ES-I3 (cell line): ENCODE measurements around the gene PBXIP1.
A peak's percentile ranks its signal among the peaks of the same experiment; 100 is the strongest.

Experiments used
- H3K36me3 ChIP-seq: 2 replicates; pipeline ENCODE4 v1.6.1; 2013; ENCODE audit warnings: mild to moderate bottlenecking, low read length, control low read depth, moderate library complexity; ENCODE audit not compliant: insufficient read depth
- H3K4me1 ChIP-seq: 2 replicates; pipeline ENCODE4 v1.6.1; 2013; ENCODE audit warnings: mild to moderate bottlenecking, control low read depth, low read length; ENCODE audit not compliant: insufficient read depth
- H3K9ac ChIP-seq: 2 replicates; pipeline ENCODE4 v1.6.1; 2013; ENCODE audit warnings: low read depth, mild to moderate bottlenecking, low read length, moderate library complexity
- H3K9me3 ChIP-seq: 2 replicates; pipeline ENCODE4 v1.6.1; 2013; ENCODE audit warnings: mild to moderate bottlenecking, low read length, moderate library complexity; ENCODE audit not compliant: control insufficient read depth, insufficient read depth

The PBXIP1 gene

GRCh38 chr1:154972517-154973343 lies 16.8 kb upstream of the PBXIP1 start:
- peaks cover 6% of the 10 kb centered on the region; the same call in 1 of the 2 replicates for H3K36me3 ChIP-seq
- H3K9me3 ChIP-seq, result no peaks in the 10 kb centered on the region
- peaks cover 11% of the 10 kb centered on the region for H3K4me1 ChIP-seq
- H3K9ac ChIP-seq, result peak overlapping the region; percentile 69

GRCh38 chr1:154972213-154972516 lies 16.3 kb upstream of the PBXIP1 start:
- peak overlapping the region; percentile 69 for H3K9ac ChIP-seq
- peaks cover 11% of the 10 kb centered on the region for H3K4me1 ChIP-seq
- peaks cover 12% of the 10 kb centered on the region for H3K36me3 ChIP-seq
- H3K9me3 ChIP-seq, result no peaks in the 10 kb centered on the region

- H3K36me3 ChIP-seq, result peaks cover 18% of the 10 kb centered on the region
- peak overlapping the region; percentile 69 for H3K9ac ChIP-seq
- H3K9me3 ChIP-seq, result no peaks in the 10 kb centered on the region
- H3K4me1 ChIP-seq, result peaks cover 9% of the 10 kb centered on the region
These were observed 15.6 kb upstream of the PBXIP1 start for GRCh38 chr1:154971341-154971998.

- Histone ChIP-seq H3K4me1 (peaks cover 9% of the 10 kb centered on the region), H3K9ac (peak within 1 kb of the TSS; percentile 69), H3K9me3 (no peaks in the 10 kb centered on the region), H3K36me3 (peaks cover 21% of the 10 kb centered on the region)
These were observed 14.9 kb upstream of the PBXIP1 start, which contains the start of gene SHC1 for GRCh38 chr1:154970631-154971340. Gene SHC1 (minus strand): TSS chr1:154970747. CDS start chr1:154970526, 221 bp downstream.

- peaks cover 9% of the 10 kb centered on the region for H3K4me1 ChIP-seq
These were observed 14.1 kb upstream of the PBXIP1 start for GRCh38 chr1:154969860-154970452.

GRCh38 chr1:154969246-154969645 lies 13.3 kb upstream of the PBXIP1 start:
- no peaks in the 10 kb centered on the region for H3K9me3 ChIP-seq
- peaks cover 9% of the 10 kb centered on the region for H3K4me1 ChIP-seq
- peaks cover 33% of the 10 kb centered on the region for H3K36me3 ChIP-seq
- H3K9ac ChIP-seq, result peak overlapping the region; percentile 69

More at GRCh38 chr1:154969860-154970452, 14.1 kb upstream of the PBXIP1 start:
- no peaks in the 10 kb centered on the region for H3K9me3 ChIP-seq
- H3K36me3 ChIP-seq, result peaks cover 29% of the 10 kb centered on the region
- H3K9ac ChIP-seq, result peak overlapping the region; percentile 69

GRCh38 chr1:154968731-154969130 lies 12.8 kb upstream of the PBXIP1 start:
- Histone ChIP-seq H3K9ac (peak overlapping the region; percentile 69), H3K4me1 (peaks cover 9% of the 10 kb centered on the region), H3K36me3 (peaks cover 38% of the 10 kb centered on the region), H3K9me3 (no peaks in the 10 kb centered on the region)

GRCh38 chr1:154967331-154967950 lies 11.5 kb upstream of the PBXIP1 start:
- Histone ChIP-seq H3K4me1 (peaks cover 8% of the 10 kb centered on the region), H3K9me3 (no peaks in the 10 kb centered on the region), H3K36me3 (peaks cover 43% of the 10 kb centered on the region), H3K9ac (no peak overlapping the region)

GRCh38 chr1:154966111-154966510 lies 10.2 kb upstream of the PBXIP1 start:
- H3K4me1 ChIP-seq, result peaks cover 4% of the 10 kb centered on the region; the same call in 1 of the 2 replicates
- no peak overlapping the region for H3K9ac ChIP-seq
- H3K36me3 ChIP-seq, result peaks cover 43% of the 10 kb centered on the region
- no peaks in the 10 kb centered on the region for H3K9me3 ChIP-seq

GRCh38 chr1:154964359-154964758 lies 8.5 kb upstream of the PBXIP1 start:
- H3K36me3 ChIP-seq, result peaks cover 43% of the 10 kb centered on the region
- H3K4me1 ChIP-seq, result peaks cover 4% of the 10 kb centered on the region; the same call in 1 of the 2 replicates
- no peak overlapping the region for H3K9ac ChIP-seq
- H3K9me3 ChIP-seq, result no peaks in the 10 kb centered on the region

- no peak overlapping the region for H3K9ac ChIP-seq
- peaks cover 4% of the 10 kb centered on the region; the same call in 1 of the 2 replicates for H3K4me1 ChIP-seq
- H3K9me3 ChIP-seq, result no peaks in the 10 kb centered on the region
- H3K36me3 ChIP-seq, result peaks cover 43% of the 10 kb centered on the region
These were observed 7.7 kb upstream of the PBXIP1 start for GRCh38 chr1:154963643-154964042.

- 0 out of 2 replicates have a peak overlapping the region, but pooled peaks have one; percentile 99 for H3K9ac ChIP-seq
These were observed 7.0 kb upstream of the PBXIP1 start for GRCh38 chr1:154962795-154963330.

GRCh38 chr1:154962156-154962749 lies 6.4 kb upstream of the PBXIP1 start:
- Histone ChIP-seq H3K9me3 (no peaks in the 10 kb centered on the region), H3K9ac (peak overlapping the region; percentile 99), H3K36me3 (peaks cover 32% of the 10 kb centered on the region), H3K4me1 (peaks cover 5% of the 10 kb centered on the region; the same call in 1 of the 2 replicates)

More at GRCh38 chr1:154962795-154963330, 7.0 kb upstream of the PBXIP1 start:
- peaks cover 39% of the 10 kb centered on the region for H3K36me3 ChIP-seq
- H3K4me1 ChIP-seq, result peaks cover 4% of the 10 kb centered on the region; the same call in 1 of the 2 replicates
- H3K9me3 ChIP-seq, result no peaks in the 10 kb centered on the region
